GM12801 (cell line): ENCODE data around the gene SLC2A13.

ENCODE experiments used
- TF ChIP-seq, protein P1 (sequence below): IDR thresholded peaks from one replicate; pipeline ENCODE4 v1.5.1; 2011; ENCODE audit warnings: control low read depth; ENCODE audit not compliant: insufficient read length; ENCODE audit errors: extremely low read depth

The SLC2A13 gene

DNA sequence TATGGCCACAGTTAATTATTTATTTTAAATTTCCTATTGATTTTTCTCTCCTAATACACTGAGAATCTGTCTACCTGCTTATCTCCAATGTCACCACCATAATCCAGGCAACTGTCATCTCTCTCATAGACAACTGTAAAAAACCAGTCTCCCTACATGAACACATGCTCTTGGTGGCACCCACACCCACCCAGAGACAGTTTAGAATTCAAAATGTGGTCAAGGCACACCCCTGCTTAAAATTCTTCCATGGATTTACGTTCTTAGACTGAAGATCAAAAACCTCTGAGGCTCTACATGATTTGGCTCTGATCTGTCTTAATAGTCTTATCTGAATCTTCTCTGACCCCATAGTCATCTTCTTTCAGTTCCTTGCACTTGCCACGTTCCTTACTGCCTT, 245.2 kb downstream of the SLC2A13 start:
- TF ChIP-seq, protein P1, sequence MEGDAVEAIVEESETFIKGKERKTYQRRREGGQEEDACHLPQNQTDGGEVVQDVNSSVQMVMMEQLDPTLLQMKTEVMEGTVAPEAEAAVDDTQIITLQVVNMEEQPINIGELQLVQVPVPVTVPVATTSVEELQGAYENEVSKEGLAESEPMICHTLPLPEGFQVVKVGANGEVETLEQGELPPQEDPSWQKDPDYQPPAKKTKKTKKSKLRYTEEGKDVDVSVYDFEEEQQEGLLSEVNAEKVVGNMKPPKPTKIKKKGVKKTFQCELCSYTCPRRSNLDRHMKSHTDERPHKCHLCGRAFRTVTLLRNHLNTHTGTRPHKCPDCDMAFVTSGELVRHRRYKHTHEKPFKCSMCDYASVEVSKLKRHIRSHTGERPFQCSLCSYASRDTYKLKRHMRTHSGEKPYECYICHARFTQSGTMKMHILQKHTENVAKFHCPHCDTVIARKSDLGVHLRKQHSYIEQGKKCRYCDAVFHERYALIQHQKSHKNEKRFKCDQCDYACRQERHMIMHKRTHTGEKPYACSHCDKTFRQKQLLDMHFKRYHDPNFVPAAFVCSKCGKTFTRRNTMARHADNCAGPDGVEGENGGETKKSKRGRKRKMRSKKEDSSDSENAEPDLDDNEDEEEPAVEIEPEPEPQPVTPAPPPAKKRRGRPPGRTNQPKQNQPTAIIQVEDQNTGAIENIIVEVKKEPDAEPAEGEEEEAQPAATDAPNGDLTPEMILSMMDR = no peak

DNA sequence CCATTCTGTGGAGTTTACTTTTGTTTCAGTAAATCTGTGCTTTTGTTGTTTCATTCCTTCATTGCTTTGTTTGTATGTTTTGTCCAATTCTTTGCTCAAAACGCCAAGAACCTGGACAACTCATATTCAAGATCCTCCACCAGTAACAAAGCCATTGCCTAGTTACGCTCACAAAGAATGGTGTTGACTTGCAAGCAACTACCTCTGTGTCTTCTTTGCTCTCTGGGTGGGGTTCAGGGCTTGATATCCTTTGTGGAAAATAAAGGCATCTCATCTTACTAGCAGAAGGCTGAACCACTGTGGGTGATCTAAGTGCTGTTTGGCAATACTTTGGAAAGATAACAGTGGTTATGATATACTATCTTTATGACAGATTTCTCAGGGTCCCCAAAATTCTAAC, 252.9 kb downstream of the SLC2A13 start:
- TF ChIP-seq, protein P1 = no peak

DNA sequence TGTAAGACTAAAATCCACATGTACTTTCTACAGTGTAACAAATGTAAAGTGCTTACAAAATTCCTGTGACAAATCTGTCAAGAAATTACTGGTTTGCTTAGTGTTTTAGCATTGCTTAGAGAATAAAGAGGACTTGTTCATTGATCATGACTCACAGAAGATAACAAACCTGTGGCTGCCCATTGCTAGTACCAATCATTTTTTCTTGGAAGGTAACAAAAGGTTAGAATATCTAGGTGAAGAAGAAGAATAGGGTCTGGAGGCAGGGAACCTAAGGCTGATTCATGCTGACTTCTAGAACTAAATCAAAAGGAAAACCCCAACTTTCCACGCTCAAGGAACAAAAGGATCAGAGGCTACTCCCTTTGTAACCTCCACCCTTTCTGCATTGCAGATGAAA, 253.5 kb downstream of the SLC2A13 start:
- TF ChIP-seq, protein P1 = no peak

DNA sequence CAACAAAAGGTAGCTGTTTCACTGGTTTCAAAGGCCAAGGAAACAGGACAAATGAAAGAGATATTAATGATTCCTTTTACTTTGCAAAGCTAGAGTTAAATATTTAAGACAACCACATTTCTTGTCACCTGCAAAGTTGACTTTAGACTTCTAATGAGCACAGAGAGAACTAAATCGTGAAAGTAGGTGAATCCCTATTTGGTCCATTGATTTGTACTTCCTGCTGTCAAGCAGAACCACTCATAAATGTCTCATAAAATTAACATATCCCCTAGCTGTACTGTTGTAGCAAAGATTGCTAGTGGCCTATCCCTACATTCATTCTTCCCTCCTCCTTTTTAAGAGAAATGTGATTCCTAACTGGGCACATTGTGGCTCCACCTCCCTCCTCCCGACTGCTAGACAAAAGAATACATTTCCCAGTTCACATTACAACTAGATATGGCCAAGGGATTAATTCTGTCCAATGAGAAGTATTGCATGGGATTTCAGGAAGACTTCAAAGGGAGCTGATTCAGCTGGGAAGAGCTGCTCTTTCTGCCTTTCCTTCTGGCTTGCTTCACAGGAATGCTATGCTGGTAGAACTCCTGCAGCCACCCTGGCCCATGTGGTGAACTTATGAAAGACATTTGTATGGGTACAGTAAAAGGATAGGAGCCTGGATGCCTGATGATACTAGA, 258.8 kb downstream of the SLC2A13 start:
- TF ChIP-seq, protein P1 = no peak

GRCh38 chr12:39846304-39846703, 259.6 kb downstream of the SLC2A13 start:
- TF ChIP-seq, protein P1 = no peak

GRCh38 chr12:39840422-39840821, 265.5 kb downstream of the SLC2A13 start:
- TF ChIP-seq, protein P1 = no peak

- TF ChIP-seq, protein P1 = no peak
Observed at GRCh38 chr12:39839072-39839471, 266.8 kb downstream of the SLC2A13 start.
